ENCODE results near the gene CLIC5.

The CLIC5 gene

GRCh38 chr6:45892196-45892595 is 123.5 kb downstream of the CLIC5 start:
- DNase-seq (ENCODE audit: low spot score), result no peak

- DNase-seq (ENCODE audit: low spot score), result no peak
Observed at GRCh38 chr6:45886776-45887175, 128.9 kb downstream of the CLIC5 start.

- DNase-seq (ENCODE audit: low spot score), result no peak
Observed at GRCh38 chr6:45884336-45884735, 131.3 kb downstream of the CLIC5 start.

- DNase-seq (ENCODE audit: low spot score), result no peak
Observed at GRCh38 chr6:45882671-45883070, 133.0 kb downstream of the CLIC5 start.

GRCh38 chr6:45881705-45882467 is 133.8 kb downstream of the CLIC5 start:
- DNase-seq (ENCODE audit: low spot score), result no peak

- DNase-seq (ENCODE audit: low spot score), result no peak
Observed at GRCh38 chr6:45880676-45881075, 135.0 kb downstream of the CLIC5 start.

- DNase-seq (ENCODE audit: low spot score), result no peak
Observed at GRCh38 chr6:45880159-45880558, 135.5 kb downstream of the CLIC5 start.

GRCh38 chr6:45877970-45878590 is 137.6 kb downstream of the CLIC5 start:
- DNase-seq (ENCODE audit: low spot score), result no peak

- DNase-seq (ENCODE audit: low spot score), result no peak
Observed at GRCh38 chr6:45872827-45873365, 142.8 kb downstream of the CLIC5 start.

- no peak for DNase-seq (ENCODE audit: low spot score)
Observed at GRCh38 chr6:45870531-45870930, 145.1 kb downstream of the CLIC5 start.

- no peak for DNase-seq (ENCODE audit: low spot score)
Observed at GRCh38 chr6:45864651-45865050, 151.0 kb downstream of the CLIC5 start.

- no peak for DNase-seq (ENCODE audit: low spot score)
Observed at GRCh38 chr6:45858691-45859090, 157.0 kb downstream of the CLIC5 start.

GRCh38 chr6:45857827-45858226 is 157.8 kb downstream of the CLIC5 start:
- DNase-seq (ENCODE audit: low spot score), result no peak

GRCh38 chr6:45855642-45856394 is 159.8 kb downstream of the CLIC5 start:
- DNase-seq (ENCODE audit: low spot score), result no peak

GRCh38 chr6:45854149-45854742 is 161.4 kb downstream of the CLIC5 start:
- no peak for DNase-seq (ENCODE audit: low spot score)

GRCh38 chr6:45851034-45851400 is 164.6 kb downstream of the CLIC5 start:
- DNase-seq (ENCODE audit: low spot score), result no peak

GRCh38 chr6:45850378-45851033 is 165.2 kb downstream of the CLIC5 start:
- no peak for DNase-seq (ENCODE audit: low spot score)

- DNase-seq (ENCODE audit: low spot score), result no peak
Observed at GRCh38 chr6:45845567-45845966, 170.1 kb downstream of the CLIC5 start.

- no peak for DNase-seq (ENCODE audit: low spot score)
Observed at GRCh38 chr6:45844986-45845385, 170.7 kb downstream of the CLIC5 start.

GRCh38 chr6:45843848-45844521 is 171.7 kb downstream of the CLIC5 start:
- DNase-seq (ENCODE audit: low spot score), result no peak

- no peak for DNase-seq (ENCODE audit: low spot score)
Observed at GRCh38 chr6:45841062-45841461, 174.6 kb downstream of the CLIC5 start.

Measured in SW480 (cell line).